GM18511 (cell line): ENCODE results near the gene KRTAP9-7.
"Not testable (repeated sequence)": the region's sequence is repeated elsewhere in the genome, so short reads cannot be mapped to it uniquely, and the experiment has no call there.

ENCODE experiments used
- ATAC-seq: cut with Tn5 transposase; IDR thresholded peaks from one replicate; pipeline ENCODE4 v1.9.1; 2021; ENCODE audit warnings: mild to moderate bottlenecking, moderate library complexity; ENCODE audit not compliant: unreplicated experiment

Gene KRTAP9-7

DNA sequence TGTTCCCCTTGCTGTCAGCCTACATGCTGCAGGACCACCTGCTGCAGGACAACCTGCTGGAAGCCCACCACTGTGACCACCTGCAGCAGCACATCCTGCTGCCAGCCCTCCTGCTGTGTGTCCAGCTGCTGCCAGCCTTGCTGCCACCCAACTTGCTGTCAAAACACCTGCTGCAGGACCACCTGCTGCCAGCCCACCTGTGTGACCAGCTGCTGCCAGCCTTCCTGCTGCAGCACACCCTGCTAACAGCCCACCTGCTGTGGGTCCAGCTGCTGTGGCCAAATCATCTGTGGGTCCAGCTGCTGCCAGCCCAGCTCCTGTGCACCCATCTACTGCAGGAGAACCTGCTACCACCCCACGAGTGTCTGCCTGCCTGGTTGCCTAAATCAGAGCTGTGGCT lies 4.2 kb upstream of the KRTAP9-7 start:
- ATAC-seq = not testable (repeated sequence)

DNA sequence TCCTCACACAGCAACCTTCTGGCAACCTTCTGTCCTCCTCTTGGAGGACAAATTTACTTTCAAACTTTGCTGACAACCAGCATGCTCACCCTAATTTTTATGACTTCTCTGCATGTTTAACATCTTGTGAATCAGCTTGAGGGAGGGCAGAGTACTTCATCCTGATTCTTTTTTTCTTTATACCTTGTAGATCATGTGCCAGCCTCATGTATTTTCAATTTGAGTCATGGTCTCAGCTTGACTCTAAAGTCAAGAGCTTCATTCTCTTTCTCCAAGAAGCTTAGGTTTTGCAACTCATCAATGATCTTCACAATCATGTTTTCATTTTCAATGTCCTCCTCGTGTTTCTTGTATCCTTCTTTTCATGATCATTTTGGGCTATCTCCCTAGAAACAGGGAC lies 3.6 kb upstream of the KRTAP9-7 start:
- ATAC-seq = no peak

DNA sequence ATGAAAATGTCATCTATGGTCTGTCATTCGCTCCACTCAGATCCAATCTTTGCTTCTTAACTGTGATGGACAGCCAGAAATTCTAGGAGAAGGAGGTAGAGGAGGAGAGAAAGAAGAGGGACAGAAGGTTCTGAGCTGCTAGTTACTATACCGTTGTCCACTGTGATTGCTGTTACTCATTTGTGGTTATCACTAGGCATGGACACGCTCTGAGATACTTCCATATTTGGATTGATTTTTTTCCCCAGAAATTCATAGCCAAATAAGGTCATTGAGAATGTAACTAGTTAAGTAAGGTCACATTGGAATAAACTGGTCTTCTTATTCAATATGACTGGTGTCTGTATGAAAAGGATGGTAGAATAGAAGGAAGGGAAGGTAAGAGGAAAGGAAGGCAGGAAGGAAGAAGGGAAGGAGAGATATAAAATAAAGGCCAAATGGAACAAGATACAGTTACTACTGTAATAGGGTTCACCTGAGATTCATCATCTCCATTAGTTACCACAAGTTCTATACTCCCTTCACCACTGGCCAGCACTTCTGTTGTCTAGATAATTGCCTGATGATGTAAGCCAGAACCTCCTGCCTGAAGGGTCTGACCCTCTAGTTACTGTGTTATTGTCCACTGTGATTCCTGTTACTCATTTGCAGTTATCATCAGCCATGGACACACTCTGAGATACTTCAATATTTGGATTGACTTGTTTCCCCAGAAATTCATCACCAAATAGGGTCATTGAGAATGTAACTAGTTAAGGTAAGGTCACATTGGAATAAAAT lies 2.9 kb downstream of the KRTAP9-7 start:
- ATAC-seq = no peak

DNA sequence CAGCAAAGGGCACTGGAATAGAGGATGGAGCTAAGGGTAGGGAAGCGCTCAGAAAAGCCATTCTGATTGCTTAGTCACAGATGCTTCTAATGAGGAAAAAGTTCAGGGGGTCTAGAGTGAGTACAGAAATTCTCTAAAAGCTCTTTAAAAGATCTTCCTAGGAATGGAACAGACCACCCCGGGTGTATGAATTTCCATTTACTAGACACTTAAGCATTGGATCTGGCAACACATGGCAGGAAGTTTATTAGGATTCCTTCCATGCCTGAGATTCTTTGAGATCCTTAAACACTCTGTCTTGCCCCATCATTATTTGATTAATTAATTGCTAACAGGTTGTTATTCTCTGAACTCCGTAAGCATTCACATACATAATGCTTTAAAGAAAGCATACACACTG lies 8.5 kb downstream of the KRTAP9-7 start:
- no peak for ATAC-seq

DNA sequence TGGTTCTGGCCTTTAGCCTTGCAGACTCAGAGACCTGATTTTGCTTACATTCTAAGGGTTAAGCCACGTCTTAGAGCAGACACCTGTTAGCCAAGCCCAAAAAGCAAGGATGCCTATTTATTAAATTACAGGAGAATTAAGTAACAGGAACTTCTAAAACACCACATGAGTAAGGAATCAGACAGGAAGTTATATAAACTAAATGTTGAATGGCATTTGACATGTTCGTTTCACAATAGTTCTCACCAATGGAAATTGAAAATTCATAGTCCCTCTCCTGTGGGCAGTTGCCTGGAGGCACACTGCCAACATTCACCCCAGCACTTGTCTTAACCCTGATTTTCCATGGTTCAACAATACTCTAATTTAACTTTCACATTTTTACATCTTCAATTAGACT lies 9.0 kb downstream of the KRTAP9-7 start:
- ATAC-seq = no peak

DNA sequence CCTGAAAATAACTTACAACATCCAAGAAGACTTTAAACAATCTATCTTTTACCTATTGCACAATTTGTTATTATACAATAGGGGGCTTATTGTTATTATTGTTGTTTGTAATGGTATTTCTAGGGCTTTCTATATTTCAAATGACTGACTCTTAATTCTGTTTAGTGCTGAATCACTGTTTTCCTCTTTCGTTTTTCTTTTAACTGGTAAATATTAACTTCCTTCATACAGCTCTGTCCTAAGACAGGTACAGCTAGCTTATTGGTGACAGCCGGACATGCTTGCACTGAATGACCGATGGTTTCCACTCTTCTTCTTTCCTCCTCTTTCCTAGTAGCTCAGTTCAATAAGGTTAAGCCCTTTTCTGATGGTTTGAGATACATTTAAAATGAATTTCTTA lies 11.6 kb downstream of the KRTAP9-7 start:
- ATAC-seq = no peak

DNA sequence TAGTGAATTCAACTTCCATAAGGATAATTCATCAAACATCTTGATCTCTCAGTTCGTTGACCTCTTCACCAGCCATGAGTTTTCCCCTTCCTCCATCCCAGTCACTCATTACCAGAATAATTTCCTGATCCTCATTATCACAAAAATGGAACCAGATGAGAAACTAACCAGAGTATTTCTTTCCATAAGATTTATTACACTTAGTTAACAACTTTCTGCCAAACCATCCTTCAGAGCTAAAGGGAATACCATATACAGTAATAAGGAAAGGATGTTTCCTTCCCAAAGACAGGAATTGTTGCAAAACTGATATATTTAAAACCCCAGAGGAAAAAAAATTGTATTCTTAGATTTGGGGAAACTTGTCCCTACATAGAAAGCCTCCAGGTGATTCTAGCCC lies 18.5 kb downstream of the KRTAP9-7 start:
- ATAC-seq = no peak

DNA sequence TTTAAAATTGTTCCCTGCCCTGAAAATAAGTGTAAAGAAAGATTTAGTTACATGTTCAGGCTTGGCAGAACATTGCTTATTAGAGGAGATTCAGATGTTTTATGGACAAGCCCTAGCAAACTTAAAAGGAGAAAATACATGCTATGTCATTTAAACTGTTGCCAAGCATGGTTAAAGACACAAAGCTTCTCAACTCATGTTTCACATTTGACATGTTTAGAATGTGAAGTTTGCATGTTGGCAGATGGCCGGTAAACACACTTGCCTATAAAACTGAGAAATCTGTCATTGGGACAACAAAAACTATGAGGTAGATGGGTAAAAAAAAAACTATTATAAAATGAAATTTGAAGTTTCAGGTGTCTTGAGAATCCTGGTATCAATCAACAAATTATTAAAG lies 21.3 kb downstream of the KRTAP9-7 start:
- no peak for ATAC-seq

DNA sequence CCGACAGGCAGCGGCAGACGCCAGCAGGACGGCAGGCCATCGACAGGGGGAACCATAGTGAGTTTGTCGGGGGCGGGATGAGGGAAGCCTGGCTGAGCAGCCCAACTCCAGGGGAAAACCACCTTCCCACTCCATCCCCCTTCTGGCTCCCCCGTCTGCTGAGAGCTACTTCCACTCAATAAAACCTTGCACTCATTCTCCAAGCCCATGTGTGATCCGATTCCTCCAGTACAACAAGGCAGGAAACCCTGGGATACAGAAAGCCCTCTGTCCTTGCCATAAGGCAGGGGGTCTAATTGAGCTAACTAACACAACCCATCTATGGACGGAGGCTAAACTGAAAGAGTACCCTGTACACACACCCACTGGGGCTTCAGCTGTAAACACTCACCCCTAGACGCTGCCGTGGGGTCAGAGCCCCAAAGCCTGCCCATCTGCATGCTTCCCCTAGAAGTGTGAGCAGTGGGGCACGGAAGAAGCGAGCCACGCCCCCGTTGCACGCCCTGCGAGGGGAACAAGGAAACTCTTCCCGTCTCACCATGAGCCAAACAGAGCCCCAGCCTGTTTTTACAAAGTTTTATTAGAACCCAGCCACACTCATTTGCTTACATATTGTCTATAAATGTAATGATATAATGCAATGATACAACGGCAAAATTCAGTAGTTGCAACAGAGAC lies 23.1 kb downstream of the KRTAP9-7 start:
- ATAC-seq = no peak

DNA sequence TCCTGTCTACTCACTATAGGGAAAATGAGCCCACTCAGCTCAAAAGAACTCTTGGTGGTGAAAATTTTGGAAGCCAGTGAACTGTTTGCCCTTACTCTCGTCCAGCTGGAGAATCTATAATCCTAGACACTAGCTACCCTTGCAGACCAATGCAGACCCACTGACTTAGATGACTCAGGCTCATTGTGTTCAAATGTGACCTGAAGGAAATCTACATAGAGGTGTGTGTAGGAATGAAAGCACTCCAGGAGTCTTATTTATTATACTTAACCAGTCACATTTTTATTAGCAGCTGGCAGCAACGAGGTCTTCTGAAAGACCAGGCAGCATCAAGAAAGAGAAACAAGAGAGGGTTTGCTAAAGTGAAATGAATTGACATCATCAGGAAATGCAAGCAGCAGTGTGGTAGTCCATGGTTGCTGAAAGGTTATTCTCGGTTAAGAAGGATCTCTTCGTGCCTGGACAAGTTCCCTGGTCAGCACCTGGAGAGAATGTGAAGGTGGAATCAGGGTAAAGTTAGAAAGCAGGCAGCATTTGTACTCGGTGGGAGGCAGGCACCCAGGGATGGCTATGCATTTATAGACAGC lies 25.8 kb downstream of the KRTAP9-7 start:
- ATAC-seq = no peak

DNA sequence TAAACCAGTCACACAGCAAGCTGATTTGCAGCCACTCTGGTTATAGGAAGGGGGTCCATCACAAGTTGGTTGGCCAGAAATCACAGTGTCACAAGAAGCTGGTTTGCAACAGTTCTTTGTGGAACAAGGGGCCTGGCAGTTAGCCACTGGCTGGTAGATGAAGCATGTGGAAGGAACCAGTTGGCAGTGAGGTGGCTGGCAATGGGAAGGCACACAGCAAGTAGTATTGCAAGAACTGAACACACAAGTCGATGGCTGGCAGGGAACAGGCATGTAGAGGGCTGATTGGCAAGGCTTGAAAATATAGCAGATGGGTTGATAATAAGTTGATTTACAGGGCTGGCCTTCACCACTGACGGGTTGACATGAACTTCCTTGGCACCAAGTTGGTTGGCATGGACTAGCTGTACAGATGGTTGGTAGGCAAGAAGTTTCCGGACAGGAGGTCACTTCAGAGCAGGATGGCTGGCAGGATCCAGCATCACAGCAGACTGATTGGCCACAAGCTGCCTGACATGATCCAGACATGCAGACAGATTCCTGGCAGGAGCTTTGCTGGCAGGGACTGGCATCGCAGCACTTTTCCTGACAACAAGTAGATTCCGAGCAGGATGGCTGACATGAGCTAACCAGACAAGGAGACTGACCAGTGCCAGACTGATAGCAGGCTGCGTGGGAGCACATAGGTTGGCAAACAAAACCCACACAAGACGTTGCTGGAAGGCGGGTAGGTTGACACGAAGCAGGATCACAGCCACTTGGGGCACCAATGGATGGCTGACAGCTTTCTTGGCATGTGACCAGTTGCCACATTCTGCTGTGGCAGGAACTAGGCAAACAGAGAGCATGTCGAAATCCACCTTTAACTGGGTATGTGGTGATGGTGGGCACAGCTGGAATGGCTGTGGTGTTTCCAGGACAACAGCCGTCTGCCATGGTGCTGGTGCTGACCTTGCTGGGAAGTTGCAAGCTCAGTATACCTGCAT lies 26.7 kb downstream of the KRTAP9-7 start, which contains the start of gene KRTAP29-1:
Gene KRTAP29-1 (minus strand): TSS at position 936 of the 986 bp plus-strand sequence. CDS start 0 bp downstream, at position 936.
- ATAC-seq = no peak

DNA sequence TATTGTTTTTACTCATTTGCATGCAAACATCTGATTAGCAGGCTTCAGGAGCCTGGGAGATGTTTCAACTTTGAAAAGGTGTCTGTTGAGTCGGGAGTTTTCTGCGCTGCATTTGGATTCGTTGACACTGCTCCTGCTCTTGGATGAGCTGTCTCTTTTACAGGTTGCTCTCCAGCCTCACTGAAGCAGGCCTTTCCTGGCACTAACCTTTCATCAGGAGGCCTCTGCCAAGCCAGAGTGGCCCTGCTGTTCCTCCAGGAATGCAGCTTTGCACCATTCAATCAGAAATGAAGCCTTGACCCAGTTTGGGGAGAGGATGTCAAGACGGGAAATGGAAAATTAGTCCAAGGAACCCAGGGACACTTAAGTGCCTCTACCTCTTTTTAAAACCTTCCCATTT lies 27.5 kb downstream of the KRTAP9-7 start:
- ATAC-seq = no peak

DNA sequence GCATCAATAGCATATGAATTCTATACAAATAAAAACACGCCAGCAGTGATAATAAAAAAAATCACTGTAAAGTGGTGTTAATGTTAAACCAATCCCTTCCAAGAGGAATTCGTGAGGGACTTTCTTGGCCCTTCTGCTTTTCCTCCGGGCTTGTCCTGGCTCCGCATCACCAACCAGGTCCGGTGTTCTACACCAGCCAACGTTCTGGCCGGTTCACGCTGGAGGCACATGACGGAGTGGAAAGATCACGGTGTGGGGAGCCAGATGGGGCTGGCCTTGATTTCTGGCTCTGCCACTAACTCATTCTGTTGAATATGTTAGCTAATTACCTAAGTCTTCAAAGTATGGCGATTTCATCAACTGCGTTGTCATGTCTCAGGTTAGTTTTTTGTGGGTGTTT lies 28.6 kb downstream of the KRTAP9-7 start:
- ATAC-seq = no peak

DNA sequence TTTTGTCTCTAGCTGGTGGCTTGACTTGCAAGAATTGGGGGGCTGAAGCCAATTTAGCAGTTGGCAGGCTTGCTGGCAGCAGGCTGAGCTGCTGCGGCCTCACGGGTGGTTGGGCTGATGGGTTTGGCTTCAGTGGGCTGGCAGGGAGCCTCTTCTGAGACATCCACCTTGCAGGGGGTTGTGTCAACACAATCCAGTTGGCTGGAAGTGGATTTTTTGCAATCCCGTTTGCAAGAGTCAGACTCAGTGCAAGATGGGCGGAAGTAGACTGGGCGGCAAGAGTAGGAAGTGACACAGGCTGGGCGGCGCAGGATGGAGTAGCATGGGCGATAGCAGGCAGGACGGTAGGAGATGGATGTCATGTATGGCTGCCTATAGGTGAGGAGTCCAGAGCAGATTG lies 32.1 kb downstream of the KRTAP9-7 start:
- no peak for ATAC-seq

DNA sequence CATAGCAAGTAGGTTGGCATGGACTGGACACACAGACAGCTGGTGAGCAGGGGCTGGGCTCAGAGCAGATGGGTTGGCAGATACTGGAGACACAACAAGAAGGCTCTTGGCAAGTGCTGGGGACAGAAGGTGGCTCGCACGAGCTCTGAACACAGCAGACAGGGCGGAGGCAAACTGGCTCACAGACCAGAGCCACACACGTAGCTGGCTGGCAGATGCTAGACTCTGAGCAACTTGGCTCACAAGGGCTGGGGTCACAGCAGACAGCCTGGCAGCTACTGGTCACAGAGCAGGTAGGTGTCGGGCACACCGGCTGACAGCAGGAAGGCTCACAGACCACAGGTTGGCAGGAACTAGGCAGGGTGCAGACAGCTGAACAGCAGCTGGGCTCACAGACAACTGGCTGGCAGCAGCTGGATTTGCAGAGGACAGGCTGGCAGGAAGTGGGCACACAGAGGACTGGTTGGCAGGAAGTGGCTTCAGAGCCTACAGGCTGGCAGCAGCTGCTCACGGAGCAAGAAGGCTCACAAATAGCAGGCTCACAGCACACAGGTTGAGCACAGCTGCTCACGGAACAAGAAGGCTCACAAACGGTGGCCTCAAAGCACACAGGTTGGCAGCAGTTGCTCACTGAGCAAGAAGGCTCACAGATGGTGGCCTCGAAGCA lies 32.9 kb downstream of the KRTAP9-7 start:
- no peak for ATAC-seq

DNA sequence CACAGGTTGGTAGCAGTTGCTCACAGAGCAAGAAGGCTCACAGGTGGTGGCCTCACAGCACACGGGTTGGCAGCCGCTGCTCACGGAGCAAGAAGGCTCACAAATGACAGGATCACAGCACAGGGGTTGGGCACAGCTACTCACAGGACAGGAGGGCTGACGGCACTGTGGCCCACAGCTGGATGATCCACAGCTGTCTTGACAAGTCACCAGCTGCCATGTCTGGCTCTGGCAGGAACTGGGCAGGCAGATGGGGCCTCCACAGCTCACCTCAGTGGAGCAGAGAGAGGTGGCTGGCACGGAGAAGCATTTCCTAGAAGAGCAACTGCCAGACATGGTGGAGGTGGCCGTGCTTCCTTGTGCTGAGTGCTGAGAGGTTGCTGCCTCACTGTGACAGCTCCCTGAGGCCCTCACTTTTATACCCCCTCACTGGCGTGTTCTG lies 33.4 kb downstream of the KRTAP9-7 start, which contains the start of gene KRTAP16-1:
Gene KRTAP16-1 (minus strand): TSS at position 392 of the 442 bp plus-strand sequence. CDS start 56 bp downstream, at position 336.
- no peak for ATAC-seq

DNA sequence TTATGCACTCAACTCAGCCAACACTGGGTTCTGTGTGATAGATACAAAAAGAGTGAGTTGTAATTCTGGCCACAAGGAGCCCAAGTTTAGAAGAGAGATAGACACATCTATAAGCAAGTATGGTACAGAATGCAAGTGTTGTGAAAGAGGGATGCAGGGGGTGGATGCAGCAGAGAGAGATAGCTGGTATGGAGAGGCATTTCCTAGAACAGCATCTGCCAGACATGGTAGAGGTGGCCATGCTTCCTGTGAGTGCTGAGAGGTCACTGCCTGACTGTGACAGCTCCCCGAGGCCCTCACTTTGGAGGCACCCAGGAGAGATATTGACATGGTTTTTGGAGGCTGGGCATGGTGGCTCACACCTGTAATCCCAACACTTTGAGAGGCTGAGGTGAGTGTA lies 35.6 kb downstream of the KRTAP9-7 start:
- no peak for ATAC-seq

DNA sequence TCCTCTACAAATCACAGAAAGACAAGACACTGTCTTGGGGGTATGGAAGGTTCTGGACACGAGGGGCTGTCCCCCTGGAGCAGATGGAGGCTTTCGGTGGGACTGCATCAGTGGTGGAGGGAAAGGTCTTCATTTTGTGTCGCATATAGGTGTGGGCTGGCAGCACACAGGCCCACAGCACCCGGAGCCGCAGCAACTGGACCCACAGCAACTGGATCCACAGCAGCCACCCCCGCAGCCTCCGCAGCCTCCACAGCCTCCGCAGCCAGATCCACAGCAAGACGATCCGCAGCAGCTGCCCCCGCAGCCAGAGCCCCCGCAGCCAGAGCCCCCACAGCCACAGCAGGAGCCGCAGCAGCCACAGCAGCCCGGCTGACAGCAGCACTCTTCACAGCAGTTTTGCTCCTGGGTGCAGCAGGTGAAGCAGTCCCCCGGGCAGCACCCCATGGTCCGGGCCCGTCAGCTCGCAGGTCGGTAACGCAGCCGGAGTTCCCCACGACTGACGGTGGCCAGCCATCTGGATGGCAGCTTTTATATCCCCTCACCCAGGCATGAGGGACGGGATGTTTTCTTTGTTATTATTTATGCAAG lies 39.8 kb downstream of the KRTAP9-7 start, which contains the start of gene KRTAP17-1:
Gene KRTAP17-1 (minus strand): TSS at position 507 of the 591 bp plus-strand sequence. CDS start 60 bp downstream, at position 447.
- ATAC-seq = no peak

DNA sequence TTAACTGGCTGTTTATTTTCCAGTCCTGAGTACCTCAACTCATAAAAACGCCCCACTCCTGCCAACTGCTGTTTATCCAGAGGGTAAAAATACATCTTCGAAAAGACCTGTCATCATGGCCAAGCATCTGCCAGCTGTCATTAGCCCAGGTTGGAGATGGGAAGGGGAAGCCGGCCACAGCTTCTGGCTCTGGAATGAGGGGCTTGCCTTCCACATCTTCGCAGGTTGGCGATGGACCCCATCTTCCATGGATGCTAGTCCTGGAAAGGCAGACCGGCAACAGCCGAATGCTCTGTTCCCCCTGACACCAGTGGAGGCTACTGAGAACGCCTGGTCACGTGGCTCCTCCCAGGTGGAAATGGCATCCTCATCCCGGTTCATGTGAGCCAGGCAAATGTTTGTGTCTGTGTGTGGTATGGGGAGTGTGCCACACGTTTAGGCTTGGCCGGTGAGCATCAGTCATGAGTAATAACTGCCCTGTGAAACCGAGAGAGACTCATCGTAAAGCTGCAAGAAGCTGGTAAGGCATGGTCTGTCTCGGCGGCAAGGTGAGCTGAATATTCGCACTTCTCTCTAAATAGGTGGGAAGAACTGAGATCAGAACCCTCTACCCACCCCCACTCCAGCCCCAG lies 40.4 kb downstream of the KRTAP9-7 start:
- no peak for ATAC-seq
